GM18873 (cell line): ENCODE measurements around the gene TRIM45.
"Not testable (repeated sequence)": the region's sequence is repeated elsewhere in the genome, so short reads cannot be mapped to it uniquely, and the experiment has no call there.

Experiments used
- ATAC-seq: cut with Tn5 transposase; IDR thresholded peaks from one replicate; pipeline ENCODE4 v1.9.1; 2021; ENCODE audit warnings: mild to moderate bottlenecking, moderate library complexity, moderate number of reproducible peaks; ENCODE audit not compliant: unreplicated experiment, low FRiP score

TRIM45 gene

DNA sequence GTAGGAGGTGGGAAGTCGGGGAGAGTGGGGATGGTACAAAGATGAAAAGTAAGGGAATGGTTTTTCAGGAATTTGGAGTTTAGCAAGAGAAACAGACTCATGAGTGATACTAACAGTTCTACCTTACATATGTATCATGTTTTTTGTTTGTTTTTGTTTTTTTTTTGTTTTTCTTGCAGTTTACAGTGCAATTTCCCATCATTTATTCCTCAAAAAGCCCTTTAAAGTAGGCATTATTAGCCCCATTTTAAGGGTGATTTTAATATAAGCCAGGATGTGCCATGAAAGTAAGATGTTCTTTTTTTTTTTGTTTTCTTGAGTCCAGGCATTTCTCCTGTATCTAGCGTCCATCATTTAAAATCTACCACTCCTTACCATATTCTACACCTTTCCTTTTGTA lies 13.8 kb upstream of the TRIM45 start:
- no peak for ATAC-seq

DNA sequence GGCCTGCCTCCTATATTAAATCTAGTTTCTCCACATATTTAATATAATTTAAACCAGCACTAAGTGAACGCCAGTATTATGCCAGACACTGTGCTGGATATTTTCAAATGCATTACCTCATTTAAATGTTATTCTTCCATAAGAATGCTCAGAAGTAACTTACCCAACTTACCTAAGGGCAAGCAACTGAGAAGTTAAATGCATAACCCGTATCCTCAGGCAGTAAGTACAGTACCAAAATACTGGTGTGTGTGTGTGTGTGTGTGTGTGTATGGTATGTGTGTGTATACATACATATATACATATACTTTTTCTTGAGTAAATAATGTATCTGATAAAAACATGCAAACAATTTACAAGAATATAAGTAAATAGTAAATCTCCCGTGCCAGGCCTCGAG lies 9.0 kb upstream of the TRIM45 start:
- ATAC-seq = no peak

DNA sequence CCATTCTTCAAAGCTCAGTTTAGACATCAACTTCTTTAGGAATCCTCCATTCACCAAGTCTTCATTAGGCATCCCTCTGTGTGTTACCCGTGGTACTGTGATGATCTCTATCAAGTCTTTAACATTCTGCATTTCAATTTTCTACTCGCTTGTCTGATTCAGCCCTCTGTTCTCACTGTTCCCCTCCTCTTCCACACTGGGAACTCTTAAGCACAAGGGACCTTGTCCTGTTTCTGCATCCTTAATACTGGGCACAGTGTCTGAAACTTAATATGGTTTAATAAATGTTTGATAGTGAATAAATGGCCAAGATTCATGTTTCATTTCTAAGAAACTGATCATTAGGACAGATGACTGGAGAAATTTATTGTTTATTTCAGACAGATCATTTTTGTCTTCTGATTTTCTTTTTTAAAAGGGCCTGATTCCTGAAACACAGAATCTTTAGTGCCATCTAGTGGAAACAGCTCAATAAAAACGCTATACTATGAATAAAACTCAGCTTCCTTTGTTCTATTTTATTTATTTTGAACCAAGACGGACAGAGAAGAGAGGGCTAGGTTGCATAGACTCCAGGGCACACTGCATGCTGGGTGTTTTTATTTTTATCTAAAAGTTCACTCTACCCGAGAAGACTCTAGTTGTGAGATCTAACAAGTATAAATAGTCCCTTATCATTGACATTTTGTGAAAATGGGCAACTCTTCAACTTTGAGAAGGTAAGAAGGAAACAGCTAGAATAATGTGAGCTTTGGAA lies 7.0 kb upstream of the TRIM45 start:
- ATAC-seq = no peak

DNA sequence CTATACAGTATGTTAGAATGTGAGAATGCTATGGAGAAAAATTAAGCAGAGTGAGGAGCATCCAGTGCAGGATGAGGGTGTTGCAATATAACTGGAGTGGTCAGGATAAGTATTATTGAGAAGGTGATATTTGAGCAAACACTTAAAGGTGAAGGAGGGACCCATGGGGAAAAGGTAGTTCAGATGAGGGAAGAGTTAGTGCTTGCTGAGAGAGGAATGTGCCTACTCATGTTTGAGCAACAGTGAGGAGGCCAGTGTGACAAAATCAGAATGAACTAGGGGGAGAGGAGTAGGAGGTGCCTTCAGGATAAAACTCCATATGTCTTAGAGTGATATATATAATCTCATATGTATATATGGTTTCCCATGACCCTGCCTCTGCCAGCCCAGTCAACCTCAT lies 6.2 kb upstream of the TRIM45 start:
- no peak for ATAC-seq

DNA sequence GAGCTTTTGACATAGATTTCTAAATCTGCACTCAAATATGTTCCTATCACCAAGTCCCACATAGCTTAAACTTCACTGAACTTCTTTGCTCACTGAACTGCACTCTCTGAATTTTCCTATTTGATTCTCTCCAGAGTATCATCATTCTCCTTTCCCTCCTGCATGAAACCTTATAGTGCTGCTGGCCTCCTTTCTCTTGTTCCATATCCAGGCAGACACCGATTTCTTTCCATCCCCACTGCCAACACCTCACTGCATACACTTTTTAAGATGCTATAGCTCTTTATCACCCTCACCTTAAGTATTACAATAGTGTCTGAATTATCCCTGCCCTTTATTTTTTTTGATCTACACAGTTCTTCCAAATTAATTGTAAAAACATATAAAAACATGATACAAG lies 3.1 kb upstream of the TRIM45 start:
- ATAC-seq = no peak

DNA sequence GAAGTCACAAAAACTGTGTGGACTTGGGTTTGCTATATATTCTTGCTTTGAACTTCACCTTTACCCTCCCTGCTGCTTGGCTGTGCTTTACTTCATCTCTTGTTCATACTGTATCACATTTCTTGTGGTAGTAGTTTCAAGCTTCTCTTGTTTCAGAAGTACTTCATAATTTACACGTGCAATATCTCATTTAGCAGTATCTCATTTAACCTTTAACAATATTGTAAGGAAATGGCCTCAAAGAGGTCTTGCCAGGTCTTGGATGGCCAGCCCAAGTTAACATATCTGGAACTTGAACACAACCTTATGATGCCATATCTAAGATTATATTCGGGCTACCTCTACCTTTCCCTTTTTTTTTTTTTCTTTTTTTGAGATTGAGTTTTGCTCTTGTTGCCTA lies 1.7 kb upstream of the TRIM45 start:
- ATAC-seq = no peak

DNA sequence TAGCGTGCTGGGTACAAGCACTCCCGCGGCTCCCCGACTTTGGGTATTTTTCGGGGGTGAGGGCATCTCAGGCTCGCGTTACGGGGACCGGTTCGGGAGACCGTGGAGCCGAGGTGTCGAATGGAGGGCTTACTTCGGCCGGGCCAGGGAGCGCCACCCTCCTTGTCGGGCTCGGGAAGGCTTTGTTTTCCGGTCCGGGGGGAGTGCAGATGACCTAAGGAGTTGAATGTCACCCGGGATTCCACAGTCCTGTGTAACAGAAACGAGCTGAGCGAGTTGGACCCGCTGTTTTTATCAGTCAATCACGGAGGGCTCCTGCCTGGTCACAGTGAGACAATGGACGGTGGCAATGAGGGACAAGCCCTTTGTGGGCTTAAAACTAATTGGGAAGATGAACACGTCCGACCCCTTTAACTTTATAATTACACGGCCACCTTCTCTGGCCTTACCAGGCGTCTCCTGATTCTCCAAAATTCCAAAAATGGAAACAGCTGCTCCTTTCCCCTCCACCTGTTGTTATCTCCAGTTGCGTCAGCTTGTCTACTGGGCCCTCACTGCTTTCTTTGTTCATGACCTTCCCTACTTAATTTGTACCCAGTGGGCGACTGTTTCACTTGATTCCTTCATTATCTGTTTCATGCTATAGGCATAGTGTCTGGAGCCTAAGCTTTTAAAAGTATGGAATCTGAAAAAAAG lies 929 bp upstream of the TRIM45 start:
- ATAC-seq = no peak

DNA sequence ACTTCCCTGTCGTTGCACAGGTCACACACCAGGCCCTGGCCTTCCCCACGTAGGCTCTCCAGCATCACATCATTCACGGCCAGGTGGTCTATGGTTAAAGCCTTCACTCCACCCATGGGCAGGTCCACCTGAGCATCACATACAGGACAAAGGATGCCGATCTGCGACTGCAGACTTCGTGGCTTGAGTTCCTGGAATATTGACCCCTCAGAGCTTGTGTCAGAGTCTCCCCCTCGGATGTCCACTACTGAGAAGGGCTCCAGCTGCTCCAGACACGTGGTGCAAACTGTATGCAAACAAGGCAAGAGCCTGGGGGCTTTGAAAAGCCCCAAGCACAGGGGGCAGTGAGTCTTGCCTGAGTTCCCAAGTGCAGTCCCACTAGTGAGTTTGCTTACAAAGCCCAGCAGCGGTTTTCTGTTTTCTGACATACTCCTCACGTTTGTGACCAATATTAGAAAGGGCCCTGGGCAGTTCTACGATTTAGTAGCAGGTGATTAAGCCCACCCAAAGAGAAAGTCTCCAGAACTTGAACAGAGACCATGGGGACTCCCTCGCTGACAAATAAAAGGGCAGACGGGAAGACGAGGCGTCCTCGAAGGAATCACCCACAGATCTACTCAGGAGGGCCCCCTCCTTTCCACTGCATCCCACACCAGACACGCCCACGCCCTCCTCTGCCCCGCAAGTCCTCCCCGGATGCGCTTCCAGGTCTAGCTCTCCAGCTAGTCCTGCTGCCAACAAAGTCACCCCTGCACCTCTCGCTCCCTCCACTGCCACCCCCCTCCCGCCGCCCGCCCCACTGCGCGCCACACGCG lies 568 bp downstream of the TRIM45 start:
- no peak for ATAC-seq

DNA sequence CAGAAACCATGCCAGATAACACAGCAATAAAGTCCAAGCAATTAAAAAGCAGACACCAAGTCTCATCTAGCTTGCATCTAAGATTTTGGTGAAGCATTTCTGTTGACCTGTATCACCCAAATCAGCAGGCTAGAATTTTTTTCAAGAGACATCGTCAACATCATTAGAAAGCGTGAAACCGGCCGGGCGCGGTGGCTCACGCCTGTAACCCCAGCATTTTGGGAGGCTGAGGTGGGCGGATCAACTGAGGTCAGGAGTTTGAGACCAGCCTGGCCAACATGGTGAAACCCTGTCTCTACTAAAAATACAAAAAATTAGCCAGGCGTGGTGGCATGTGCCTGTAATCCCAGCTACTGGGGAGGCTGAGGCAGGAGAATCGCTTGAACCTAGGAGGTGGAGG lies 2.4 kb downstream of the TRIM45 start:
- not testable (repeated sequence) for ATAC-seq

DNA sequence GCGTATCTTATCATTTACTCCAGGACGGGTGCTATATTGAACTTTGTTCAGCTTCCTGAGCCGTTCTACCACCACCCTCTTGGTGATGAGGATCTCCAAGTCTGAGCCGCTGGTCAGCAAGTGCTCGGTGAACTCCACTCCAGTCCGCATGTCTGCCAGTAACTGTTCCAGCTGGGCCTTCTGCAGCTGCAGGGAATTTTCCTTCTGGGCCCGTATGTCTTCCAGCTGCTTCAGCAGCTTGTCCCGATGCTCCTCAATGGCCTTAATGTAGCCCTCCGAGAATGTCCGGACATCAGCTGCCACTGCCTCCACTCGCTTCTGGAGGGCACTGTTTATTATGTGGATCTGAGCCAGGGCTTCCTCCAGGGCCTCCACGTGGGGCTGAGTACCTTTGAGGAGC lies 3.4 kb downstream of the TRIM45 start:
- ATAC-seq = no peak

DNA sequence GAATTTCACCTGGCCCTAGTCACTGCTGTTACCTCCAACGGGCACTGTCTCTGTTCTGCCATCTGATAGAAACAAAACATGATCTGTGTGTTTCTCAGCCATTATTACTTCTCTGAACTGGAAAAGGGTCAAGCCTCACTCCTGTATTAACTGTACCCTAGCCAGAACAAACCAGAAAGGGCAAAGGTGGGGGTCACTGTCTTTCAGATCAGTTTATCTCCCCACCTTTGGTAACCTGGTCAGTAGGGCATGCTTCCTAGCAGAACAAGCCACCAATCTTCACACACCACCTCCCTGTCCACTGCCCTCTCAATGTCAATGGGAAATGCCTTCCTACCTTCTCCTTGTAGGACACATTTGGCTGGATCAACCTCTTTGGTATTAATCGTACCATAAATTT lies 3.9 kb downstream of the TRIM45 start:
- ATAC-seq = no peak

DNA sequence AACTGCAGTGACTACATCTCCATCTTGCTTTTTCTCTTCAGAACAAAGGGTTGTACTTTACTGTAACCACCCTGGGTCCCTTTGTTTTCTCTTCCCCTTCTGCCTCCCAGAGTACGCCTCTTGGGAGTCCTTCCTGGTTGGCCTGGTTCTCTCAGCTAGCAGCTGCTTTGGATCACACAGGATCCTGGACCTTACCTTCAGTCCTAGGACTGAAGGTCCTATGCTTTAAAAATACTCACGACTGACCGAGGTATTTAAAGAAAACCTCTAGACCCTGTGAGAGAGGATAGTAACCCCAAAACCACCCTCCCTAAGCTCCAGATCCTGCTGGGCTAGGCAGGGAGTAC lies 4.8 kb downstream of the TRIM45 start:
- no peak for ATAC-seq

DNA sequence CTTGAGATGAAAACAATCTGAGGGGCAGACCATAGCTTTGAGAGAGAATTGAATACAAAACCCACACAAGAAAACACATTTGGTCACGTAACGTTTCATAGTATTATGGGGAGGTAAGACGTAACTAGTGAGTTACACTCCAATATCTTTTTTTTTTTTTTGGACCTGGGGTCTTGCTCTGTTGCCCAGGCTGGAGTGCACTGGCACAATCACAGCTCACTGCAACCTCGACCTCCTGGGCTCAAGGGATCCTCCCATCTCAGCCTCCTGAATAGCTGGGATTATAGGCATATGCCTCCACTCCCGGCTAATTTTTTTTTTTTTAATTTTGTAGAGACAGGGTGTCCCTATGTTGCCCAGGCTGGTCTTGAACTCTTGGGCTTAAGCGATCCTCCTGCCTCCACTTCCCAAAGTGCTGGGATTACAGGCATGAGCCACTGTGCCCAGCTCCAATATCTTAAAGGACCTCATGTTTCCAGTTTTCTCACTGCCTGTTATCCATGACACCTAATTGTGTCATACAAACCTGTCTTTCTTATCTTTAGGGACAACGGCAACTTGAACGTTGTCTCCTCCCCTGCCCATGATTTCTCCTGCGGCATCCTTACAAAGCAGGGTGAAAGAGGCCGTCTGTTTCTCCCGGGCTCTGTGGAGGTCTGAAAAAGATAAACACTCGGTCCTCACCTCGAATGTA lies 5.3 kb downstream of the TRIM45 start:
- ATAC-seq = no peak

DNA sequence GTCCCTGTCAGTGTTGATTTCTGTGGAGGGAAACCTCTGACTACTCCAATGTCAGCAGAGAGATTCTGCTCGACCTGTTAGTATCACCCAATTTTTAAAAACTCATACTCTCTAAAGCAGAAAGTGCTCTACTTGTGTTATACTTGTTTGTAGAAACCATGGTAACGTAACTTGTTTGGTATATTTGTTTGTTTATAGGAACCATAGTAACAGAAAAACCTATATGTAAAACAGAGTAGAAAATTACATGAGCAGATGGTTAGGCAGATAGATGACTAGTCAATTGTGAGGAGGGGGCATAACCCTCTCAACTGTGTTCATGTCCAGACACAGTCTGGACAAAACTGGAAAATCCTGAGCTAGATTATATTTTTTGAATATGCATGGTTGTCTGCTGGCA lies 6.7 kb downstream of the TRIM45 start:
- no peak for ATAC-seq

DNA sequence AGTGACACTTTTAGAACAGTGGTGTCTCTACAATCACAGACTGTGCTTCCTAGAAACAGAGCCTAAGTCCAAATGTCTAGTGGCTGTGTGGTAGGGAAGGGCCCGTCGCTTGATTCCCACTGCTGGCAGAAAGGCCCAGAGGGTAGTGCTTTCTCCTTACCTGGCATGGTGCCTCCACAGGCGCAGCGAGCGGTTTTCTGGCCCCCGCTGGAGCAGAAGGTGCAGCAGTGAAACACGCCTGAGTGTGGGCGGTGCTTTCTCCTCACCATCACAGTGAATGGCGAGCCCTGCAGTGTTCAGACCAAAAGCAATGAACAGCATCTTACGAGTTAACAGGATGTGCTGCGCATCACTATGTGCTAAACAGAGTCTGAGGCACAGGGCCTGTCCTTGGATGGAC lies 8.3 kb downstream of the TRIM45 start:
- ATAC-seq = no peak

DNA sequence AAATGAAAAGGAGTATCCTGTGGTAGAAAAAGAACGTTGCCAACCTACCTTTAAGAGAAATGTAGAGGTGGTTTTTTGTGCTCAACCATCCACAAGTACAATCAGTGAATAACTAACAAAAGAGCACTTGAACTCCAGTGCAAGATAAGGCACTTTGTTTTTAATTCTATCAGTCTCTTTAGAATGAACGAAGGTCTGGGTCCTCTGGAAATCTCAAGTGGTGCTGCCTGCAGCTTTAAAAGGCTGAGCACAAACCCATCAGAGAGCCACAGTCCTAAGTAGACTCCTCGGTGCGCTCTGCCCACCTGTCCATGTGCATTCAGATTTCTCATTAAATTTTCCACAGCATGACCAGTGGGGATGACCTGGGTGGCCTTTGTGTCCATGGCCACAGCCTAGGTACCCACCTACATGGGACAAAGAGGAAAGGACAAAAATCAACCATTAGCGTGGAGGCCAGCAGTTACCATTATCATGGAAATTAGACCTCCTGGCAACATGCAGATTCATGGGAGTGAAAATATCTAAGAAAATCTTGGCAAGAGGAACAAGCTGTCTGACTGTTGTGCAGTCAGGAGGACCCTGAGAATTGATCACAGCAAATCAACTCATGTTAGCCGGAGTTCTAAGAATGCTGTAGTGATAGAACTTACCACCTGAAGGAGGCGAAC lies 9.4 kb downstream of the TRIM45 start:
- ATAC-seq = no peak

DNA sequence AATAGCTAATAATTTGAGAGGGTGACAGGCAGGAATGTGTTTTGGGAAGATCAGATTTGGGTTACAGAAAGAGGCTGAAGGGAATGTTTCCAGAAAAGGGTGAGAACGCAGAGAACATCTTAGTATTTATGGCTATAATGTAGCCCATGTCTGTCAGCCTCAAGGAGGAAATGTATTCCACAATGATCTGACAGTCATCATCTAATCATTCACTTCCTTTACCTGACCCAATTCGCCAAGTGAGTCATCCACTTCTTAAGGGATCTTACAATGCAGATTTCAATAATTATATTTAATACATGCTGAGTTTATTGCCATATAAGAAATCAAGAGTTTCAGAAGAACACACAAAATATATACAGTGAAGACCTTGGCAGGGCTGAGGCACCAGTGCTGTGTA lies 10.8 kb downstream of the TRIM45 start:
- ATAC-seq = no peak

DNA sequence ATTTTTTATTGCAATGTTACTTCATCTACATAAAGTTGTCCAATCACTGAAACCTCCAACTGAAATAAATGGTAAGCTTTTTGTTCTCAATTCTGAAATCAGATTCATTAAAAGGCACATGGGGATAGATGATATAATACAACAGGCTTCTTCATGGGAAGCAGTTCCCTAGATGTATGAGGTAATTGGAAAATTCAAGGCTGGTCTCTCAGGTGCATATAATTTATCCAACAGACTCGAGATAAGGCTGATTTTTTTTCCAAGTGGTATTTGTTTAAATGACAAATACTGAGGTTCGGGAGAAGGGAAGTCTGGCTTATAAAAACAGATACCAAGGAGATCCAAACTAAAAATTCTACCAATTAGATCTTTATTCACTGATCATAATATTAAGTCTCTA lies 14.2 kb downstream of the TRIM45 start:
- no peak for ATAC-seq

DNA sequence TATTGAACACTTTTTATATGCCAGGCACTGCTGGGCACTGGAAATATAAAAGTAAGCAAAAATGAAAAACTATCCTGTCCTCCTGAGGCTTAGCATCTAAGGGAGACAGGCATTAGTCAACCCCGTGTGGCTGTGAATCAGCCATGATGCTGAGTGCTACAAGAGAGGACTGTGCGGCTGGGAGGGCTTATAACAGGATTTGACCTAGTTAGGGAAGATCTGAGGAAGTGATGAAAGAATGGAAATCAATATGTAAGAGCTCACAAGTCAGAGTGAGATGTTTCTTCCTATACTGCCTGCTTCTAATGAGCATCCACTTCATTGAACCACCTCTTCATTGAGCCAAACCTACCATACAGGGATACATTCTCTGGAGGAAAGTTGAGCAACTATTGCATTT lies 15.1 kb downstream of the TRIM45 start:
- no peak for ATAC-seq

DNA sequence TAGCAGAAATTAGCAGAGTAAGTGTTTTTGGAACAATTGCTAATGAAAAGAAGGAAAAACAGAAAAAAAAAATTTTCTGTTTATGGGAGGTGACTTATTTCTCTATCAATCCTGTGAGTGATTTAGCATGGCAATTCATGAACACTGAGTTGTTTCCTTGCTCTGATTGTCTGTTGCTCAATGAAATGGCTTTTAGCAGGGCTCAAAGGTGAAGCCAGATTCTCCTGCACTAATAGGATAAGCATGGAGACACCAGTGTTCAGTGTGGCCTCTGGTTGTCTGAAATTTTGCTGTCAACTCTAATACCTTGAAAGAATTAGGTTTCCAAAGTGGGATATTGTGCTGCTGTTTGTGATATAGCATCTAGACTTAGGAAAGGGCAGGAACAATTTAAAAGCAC lies 15.8 kb downstream of the TRIM45 start:
- ATAC-seq = no peak
